GM18909 (cell line): ENCODE data around the gene QPRT.
"Not testable (repeated sequence)": the region's sequence is repeated elsewhere in the genome, so short reads cannot be mapped to it uniquely, and the experiment has no call there.

Experiments used
- ATAC-seq: cut with Tn5 transposase; IDR thresholded peaks from one replicate; pipeline ENCODE4 v1.9.1; 2021; ENCODE audit warnings: mild to moderate bottlenecking; ENCODE audit not compliant: unreplicated experiment, poor library complexity

QPRT gene

GRCh38 chr16:29688172-29688571, 9.2 kb downstream of the QPRT start:
- ATAC-seq, result no peak

GRCh38 chr16:29689490-29690351, 10.7 kb downstream of the QPRT start:
- ATAC-seq, result not testable (repeated sequence)

- ATAC-seq, result not testable (repeated sequence)
Measured at GRCh38 chr16:29692606-29693005, 13.6 kb downstream of the QPRT start.

- no peak for ATAC-seq
Measured at GRCh38 chr16:29694384-29695195, 15.6 kb downstream of the QPRT start.

GRCh38 chr16:29695675-29696074, 16.7 kb downstream of the QPRT start:
- not testable (repeated sequence) for ATAC-seq

GRCh38 chr16:29696881-29697331, 17.9 kb downstream of the QPRT start:
- no peak for ATAC-seq

- ATAC-seq, result no peak
Measured at GRCh38 chr16:29697391-29697790, 18.4 kb downstream of the QPRT start.

- ATAC-seq, result no peak
Measured at GRCh38 chr16:29698042-29698441, 19.1 kb downstream of the QPRT start.

GRCh38 chr16:29698484-29699323, 19.7 kb downstream of the QPRT start:
- ATAC-seq, result no peak

GRCh38 chr16:29699324-29700219, 20.6 kb downstream of the QPRT start:
- ATAC-seq, result no peak

GRCh38 chr16:29700253-29700987, 21.4 kb downstream of the QPRT start:
- ATAC-seq, result no peak

GRCh38 chr16:29701214-29701555, 22.2 kb downstream of the QPRT start:
- ATAC-seq, result no peak

- peak; percentile 38 for ATAC-seq
Measured at GRCh38 chr16:29702269-29702668, 23.3 kb downstream of the QPRT start.

GRCh38 chr16:29705030-29705429, 26.1 kb downstream of the QPRT start:
- no peak for ATAC-seq

- not testable (repeated sequence) for ATAC-seq
Measured at GRCh38 chr16:29707160-29707559, 28.2 kb downstream of the QPRT start.

- no peak for ATAC-seq
Measured at GRCh38 chr16:29708917-29709600, 30.1 kb downstream of the QPRT start.

GRCh38 chr16:29709657-29710056, 30.7 kb downstream of the QPRT start:
- ATAC-seq, result not testable (repeated sequence)
